Stimulated activated CD4-positive, alpha-beta T cell treated with anti-CD3 and anti-CD28 coated beads, TNF-alpha, amount 100 ng/mL, for 24 hours (primary cell): ENCODE measurements around the gene C2CD2.
"Not testable (repeated sequence)": the region's sequence is repeated elsewhere in the genome, so short reads cannot be mapped to it uniquely, and the experiment has no call there.

Source experiments
- DNase-seq, 3 experiments: peaks; one replicate each; pipeline ENCODE4 v3.0.0-alpha.2; 2020; ENCODE audit warnings: low read depth in 3 of 3

Gene C2CD2

GRCh38 chr21:41975391-41976272, 21.8 kb upstream of the C2CD2 start:
- no peak for DNase-seq

DNA sequence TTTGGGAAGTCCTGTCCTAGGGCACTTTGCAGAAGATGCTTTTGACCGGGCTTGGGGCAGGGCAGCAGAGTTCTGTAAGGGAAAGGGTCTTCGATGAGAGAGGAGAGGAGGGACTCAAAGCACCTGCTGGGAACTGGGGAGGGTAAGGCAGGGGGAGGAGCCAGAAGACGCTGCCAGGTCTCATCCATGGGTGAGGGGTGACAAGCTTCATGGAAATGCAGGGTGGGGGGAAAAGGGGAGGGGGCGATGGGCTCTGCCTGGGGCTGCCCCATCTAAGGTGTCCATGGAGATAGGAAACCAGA, 20.9 kb upstream of the C2CD2 start:
- DNase-seq = no peak

GRCh38 chr21:41973861-41974751, 20.3 kb upstream of the C2CD2 start:
- no peak for DNase-seq

DNA sequence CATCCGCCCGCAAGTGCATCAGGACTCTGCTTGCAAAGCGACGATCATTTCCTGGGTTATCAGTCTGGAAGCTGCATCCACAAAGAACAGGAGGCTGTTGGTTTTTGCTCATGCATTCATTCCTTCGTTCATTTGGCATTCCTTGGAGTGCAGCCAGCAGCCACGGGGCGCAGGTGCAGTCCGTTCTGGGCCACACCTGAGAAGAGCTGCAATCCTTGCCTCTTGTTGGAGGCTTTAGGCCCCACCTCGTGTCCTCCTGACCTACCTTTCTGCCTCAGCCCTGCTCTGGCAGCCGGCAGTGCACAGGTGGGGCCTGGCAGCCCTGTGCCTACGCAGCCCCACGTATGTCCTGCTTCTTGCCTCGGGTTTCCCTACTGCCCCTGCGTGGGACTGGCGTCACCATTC, 19.6 kb upstream of the C2CD2 start:
- DNase-seq = no peak

GRCh38 chr21:41972511-41973205, 18.8 kb upstream of the C2CD2 start:
- no peak for DNase-seq

GRCh38 chr21:41971891-41972290, 18.1 kb upstream of the C2CD2 start:
- no peak for DNase-seq

DNA sequence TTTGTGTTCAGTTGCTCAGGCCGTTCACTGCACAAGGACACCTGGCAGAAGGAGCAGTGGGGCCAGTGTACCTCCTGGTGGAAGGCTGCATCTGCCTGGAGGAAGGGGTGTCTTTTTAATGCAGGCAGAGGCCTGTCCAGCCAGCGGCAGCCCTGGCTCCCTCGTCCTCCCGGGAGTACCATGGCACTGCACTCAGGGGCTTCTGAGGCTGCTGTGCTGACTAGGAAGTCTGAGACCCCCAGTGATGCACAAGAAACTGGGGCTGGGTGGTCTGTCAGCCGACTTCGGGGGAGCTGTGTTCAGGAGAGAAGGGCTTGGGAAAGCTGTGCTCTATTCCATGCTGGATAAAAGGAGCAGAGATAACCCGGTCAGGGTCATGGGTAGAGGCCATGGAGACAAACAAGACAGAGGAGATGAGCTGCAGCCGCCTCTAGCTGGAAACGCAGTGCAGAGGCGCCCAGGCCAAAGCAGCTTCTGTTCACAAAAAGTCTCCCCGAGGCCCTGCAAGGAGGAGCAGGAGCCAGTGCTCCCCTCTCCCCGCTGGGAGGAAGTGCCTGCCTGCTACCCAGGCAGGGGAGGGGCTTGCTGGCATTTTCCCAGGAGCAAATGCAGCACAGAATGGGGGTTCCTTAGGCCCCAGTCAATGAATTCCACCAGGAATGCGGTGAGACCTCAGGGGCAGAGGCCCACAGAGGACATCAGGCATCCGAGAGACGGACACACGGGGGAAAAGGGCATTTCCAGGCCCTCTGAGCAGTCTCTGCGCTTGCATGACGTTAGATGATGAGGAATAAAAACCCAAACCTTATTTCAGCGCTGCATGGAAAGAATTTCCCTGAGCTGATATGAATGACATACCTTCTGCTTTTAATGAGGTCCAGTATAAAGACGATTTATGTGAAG, 17.2 kb upstream of the C2CD2 start:
- no peak for DNase-seq

DNA sequence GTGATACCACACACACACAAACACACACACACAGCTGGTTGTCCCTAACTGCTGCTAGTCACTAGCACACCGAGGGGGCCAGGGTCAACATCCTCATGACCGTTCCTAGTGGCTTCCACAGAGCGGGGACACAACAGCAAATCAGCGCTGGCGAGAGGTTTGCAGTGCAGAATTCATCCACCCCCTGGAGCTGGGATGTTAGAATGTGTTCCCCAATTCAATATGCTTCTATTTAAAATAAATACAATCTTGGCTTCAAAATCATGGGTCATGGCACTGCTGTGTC, 16.2 kb upstream of the C2CD2 start:
- DNase-seq = no peak

DNA sequence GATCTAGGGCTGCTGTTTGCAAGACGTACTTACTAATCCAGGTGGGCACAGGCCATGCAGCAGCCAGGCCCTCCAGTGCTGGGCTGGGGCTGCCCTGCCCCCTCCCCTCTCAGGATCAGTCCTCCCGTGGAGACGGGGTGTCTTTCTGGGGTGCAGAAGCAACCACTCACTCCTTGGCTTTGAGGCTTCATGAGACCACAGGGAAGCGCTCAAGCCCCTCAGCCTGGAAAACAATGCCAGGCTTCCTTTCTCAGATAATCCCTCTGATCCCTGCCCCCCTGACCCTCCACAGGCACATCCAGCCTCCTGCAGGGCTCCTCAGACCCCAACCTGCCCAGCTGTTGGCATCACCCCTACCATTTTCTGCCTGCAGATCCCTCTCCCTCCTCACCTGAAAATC, 13.9 kb upstream of the C2CD2 start:
- no peak for DNase-seq

GRCh38 chr21:41966872-41967621, 13.2 kb upstream of the C2CD2 start:
- no peak for DNase-seq

DNA sequence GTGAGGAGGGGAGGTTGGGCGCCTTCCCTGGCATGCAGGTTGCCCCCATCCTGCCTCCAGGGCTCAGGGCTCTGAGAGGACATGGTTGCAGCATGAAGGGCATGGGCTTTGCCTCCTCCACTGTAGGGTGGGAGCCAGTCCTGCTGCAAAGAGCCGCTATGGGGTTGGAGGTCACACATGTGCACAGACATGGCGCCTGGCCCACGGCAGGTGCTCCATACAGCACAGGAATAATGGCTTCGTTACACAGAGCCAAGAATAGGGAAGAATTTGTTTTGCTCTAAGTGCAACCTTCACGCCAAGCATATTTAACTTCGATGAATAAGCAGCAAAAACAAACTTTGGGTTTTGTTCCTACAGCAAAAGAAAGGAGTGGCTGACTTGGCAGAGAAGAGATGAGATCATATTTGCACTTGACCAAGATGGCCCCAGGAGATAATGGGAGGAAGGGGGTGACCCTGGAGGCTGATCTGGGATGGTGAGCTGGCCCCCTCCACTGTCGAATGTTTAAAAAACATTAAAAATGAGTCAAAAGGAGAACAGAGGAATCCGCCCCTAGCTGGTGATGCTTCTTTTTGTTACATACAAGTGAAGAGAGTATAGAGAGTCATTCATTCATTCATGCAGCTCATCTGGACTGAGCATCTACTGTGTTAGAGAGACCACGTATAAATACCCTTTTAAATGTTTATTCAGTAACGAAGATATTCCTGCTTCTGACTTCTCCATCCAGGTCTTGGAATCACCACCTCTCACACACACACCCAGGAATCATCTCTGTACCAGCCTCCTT, 12.4 kb upstream of the C2CD2 start:
- no peak for DNase-seq

GRCh38 chr21:41965461-41966013, 11.7 kb upstream of the C2CD2 start:
- DNase-seq = no peak

DNA sequence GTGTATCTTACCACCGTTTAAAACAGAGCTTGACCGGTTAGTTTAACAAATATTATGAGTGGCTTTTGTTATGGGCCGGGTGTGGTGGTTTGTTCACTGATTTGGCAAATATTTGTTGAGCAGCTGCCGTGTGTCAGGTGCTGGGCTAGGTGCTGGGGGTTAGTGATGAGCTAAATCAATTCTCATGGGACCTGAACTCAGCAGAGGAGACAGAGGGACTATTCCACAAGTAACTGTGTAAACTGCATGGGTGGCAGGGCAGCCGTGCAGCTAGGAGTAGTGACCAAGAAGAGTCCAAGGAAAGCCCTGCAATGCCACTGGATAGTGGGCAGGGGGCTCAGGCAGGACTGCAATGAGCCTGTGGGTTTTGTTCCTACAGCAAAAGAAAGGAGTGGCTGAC, 11.2 kb upstream of the C2CD2 start:
- no peak for DNase-seq

DNA sequence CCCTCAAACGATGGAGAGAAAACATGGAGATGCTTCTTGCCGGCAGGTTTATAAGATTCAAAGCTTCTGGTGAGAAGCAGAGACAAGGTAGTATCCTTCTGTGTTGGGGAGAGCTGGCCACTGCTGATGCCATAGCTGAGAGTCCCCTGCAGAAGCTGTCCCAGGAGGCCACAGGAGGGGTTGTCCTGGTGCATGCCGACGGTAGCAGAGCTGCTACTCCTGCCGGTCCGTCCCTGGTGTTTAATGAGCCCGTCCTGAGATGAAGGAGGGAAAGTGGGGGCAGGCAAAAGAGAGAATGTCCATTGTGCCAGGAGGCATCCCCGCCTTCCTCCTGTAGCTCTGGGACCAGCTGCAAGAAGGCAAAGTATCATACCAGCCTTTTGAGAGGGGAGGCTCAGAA, 10.4 kb upstream of the C2CD2 start:
- no peak for DNase-seq

GRCh38 chr21:41962425-41962966, 8.7 kb upstream of the C2CD2 start:
- no peak for DNase-seq

GRCh38 chr21:41961753-41962152, 7.9 kb upstream of the C2CD2 start:
- no peak for DNase-seq

DNA sequence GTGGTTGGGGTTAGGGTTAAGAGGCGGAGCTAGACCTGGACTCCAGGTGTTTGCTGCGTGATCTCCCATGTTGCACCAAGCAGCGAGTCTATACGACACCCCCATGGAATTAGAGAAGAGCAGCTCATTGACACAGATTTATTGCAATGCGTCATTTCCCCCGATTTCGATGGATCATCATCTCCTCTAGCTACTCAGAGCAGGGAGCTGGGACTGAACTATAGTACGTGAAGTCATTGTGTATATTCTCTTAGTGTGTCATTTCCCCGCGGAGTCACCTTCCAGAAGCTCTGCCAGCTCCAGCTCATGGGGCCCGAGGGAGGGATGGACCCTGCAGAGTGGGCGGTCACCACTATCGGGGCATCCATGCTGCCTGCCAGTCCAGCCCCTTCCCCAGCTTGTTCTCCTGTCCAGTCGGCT, 7.5 kb upstream of the C2CD2 start:
- no peak for DNase-seq

GRCh38 chr21:41960386-41960785, 6.6 kb upstream of the C2CD2 start:
- DNase-seq = no peak

DNA sequence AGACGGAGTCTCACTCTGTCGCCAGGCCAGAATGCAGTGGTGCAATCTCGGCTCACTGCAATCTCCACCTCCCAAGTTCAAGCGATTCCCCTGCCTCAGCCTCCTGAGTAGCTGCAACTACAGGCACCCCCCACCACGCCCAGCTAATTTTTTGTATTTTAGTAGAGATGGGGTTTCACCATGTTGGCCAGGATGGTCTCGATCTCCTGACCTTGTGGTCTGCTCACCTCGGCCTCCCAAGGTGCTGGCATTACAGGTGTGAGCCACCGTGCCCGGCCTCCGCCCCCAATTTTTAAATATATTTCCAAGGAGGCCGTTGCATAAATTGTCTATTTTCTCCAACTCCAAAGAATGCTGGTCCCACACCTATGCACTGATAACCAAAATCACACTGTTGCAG, 5.9 kb upstream of the C2CD2 start:
- not testable (repeated sequence) for DNase-seq
